Measurements from ENCODE around the gene MOB1B.

The MOB1B gene

DNA sequence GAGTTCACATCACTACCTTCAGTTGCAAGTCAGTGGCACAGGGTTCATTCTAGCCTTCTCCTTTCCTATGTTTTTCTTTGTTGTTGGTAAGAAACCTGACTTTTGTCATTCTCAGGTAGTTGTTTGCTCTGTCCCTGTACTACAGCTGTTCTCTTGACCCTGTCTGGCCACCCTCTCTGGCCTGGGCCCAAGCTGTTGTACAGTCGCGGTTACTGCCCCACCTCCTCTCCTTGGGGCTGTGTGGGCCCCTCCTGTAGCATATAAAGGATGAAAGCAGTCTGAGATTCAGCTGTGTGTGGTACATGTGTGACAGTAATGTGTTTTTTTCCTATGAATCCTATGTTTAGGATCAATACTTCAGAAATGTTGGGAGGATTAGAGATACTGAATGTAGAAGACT, 12.5 kb downstream of the MOB1B start:
- DNase-seq (ENCODE audit: extremely low read depth, low read depth): no peak
- TF ChIP-seq, protein P1, sequence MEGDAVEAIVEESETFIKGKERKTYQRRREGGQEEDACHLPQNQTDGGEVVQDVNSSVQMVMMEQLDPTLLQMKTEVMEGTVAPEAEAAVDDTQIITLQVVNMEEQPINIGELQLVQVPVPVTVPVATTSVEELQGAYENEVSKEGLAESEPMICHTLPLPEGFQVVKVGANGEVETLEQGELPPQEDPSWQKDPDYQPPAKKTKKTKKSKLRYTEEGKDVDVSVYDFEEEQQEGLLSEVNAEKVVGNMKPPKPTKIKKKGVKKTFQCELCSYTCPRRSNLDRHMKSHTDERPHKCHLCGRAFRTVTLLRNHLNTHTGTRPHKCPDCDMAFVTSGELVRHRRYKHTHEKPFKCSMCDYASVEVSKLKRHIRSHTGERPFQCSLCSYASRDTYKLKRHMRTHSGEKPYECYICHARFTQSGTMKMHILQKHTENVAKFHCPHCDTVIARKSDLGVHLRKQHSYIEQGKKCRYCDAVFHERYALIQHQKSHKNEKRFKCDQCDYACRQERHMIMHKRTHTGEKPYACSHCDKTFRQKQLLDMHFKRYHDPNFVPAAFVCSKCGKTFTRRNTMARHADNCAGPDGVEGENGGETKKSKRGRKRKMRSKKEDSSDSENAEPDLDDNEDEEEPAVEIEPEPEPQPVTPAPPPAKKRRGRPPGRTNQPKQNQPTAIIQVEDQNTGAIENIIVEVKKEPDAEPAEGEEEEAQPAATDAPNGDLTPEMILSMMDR (IDR thresholded peaks at IDR 0.05; ENCODE audit: low read depth, low read length): no peak

DNA sequence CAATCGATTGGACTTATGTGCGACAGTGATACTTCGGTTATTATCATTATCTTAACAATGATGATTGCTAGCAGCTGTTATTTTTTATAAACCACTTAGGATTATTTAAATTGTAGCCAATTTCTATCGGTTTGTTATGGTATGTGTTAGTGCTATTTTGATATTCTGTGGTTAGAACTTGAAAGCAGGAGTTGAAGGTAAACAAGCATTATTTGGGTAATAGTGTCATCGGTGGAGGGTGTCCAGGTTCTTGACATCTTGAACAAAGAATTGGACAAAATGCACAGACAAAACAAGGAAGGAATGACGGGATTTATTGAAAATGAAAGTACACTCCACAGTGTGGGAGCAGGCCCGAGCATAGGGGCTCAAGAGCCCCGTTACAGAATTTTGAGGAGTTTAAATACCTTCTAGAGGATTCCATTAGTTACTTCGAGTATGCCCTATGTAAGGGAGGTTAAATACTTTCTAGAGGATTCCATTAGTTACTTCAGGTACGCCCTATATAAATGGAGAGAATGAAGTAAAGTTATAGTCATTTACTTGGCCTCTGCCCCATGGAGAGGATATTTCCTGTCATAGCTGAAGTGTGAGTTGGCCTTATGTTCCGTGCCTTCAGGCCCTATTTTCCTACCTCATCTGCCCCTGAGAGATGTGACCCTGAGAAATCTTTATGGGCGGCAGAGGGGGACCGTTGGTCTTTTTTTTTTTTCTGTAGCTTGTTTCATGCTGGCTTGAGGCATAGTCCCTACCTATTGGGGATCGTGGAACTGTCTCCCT, 13.1 kb downstream of the MOB1B start:
- TF ChIP-seq, protein P1 (IDR thresholded peaks at IDR 0.05; ENCODE audit: low read depth, low read length): no peak
- DNase-seq (ENCODE audit: extremely low read depth, low read depth): no peak

DNA sequence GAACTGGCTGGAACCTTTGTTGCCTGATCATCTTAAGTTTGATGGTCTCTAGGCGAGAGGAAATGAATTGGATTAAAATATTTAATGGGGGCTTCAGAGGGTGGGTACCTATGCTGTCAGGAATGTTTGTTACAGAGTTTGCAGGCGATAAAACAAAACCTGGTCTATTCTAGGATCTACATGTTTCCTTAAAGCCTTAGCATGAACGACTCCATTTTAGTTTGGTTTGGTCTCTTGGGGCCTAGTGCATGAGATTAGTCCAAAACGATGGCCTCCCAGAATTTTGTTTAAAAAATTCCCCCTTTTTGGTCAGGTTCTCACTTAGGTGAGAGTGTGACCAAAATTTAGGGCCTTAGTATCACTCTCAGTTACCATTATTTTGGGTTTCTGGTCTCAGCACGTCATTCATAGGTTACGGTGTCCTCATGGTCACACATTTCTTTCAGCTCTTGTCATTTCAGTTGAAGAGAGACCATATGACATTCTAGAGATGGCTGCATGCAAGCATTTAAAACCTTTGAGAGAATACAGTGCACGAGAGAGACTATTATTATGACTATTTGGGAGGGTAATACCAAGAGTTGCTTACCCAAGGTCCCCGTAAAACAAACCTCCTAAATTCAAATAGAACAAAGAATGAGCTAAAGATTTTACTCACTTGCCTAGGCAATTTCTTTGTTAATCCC, 13.8 kb downstream of the MOB1B start:
- DNase-seq (ENCODE audit: extremely low read depth, low read depth): no peak
- TF ChIP-seq, protein P1 (IDR thresholded peaks at IDR 0.05; ENCODE audit: low read depth, low read length): no peak

DNA sequence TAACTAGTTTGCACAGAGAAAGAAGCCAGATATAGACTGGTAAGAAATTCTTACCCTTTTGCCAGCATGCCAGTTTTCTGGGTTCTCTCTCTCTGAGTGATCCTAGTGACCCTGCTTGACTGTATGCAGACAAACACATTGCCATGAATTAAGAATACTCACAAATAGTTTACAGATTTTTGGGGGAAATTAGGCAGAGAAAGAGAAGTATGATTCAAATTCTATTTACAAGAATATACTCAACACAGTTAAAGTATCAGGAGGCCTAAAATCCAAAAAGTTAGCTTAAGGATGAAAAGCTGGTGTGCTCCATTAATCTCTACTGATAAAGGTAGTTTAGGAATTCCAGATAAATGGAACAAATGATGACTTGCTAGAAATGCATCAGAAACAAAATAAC, 18.4 kb downstream of the MOB1B start:
- TF ChIP-seq, protein P1 (IDR thresholded peaks at IDR 0.05; ENCODE audit: low read depth, low read length): no peak
- no peak for DNase-seq (ENCODE audit: extremely low read depth, low read depth)

- TF ChIP-seq, protein P1 (IDR thresholded peaks at IDR 0.05; ENCODE audit: low read depth, low read length): no peak
- DNase-seq (ENCODE audit: extremely low read depth, low read depth): no peak
Observed at GRCh38 chr4:70925418-70925817, 23.2 kb downstream of the MOB1B start.

GRCh38 chr4:70925899-70926635, 23.9 kb downstream of the MOB1B start:
- DNase-seq (ENCODE audit: extremely low read depth, low read depth): no peak
- TF ChIP-seq, protein P1 (IDR thresholded peaks at IDR 0.05; ENCODE audit: low read depth, low read length): no peak

All from AG09319 (cell line).